HG03354 (cell line): ENCODE data around the gene MORN1.
"Not testable (repeated sequence)": the region's sequence is repeated elsewhere in the genome, so short reads cannot be mapped to it uniquely, and the experiment has no call there.

Experiments
- ATAC-seq: cut with Tn5 transposase; IDR thresholded peaks from one replicate; pipeline ENCODE4 v1.9.1; 2021; ENCODE audit warnings: mild to moderate bottlenecking; ENCODE audit not compliant: unreplicated experiment, poor library complexity, severe bottlenecking

Gene MORN1

GRCh38 chr1:2300004-2300771 lies 91.2 kb downstream of the MORN1 start:
- ATAC-seq = peak; percentile 83

GRCh38 chr1:2299131-2299627 lies 92.2 kb downstream of the MORN1 start:
- ATAC-seq = no peak

DNA sequence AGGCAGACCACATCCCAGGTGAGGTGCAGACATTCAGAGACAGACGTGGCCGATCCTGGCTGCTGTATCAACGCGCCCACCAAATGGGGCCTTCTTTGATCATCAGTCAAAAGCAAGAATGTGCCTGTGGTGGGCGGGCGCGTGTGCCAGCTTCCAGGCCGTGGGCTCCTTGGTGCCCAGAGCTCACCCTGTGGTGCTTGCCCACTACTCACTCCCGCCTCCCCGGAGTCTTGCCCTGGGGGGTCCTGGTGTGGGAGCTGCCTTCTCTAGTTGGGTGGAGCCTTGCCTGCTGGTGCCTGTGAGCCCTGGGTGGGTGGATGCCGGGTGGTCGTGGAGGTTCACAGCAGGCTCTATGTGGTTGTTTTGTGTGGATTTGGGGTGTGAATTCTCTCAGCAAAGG lies 92.7 kb downstream of the MORN1 start:
- no peak for ATAC-seq

GRCh38 chr1:2297246-2298011 lies 93.9 kb downstream of the MORN1 start:
- no peak for ATAC-seq

- no peak for ATAC-seq
Observed at GRCh38 chr1:2296614-2297013, 94.7 kb downstream of the MORN1 start.

DNA sequence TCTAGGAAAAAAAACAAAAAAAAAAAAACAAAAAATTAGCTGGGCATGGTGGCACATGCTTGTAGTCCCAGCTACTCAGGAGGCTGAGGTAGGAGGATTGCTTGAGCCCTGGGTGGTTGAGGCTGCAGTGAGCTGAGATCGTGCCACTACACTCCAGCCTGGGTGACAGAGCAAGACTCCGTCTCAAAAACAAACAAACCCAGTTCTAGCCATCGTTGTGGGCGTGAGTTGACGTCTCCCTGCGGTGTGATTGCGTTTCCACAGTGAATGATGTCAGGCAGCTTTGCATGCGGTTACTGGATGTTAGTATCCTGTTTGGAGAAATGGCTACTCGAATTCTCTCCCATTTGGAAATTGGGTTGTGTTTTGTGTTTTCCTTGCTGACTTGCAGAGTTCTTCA lies 95.1 kb downstream of the MORN1 start:
- ATAC-seq = not testable (repeated sequence)

- ATAC-seq = no peak
Observed at GRCh38 chr1:2295526-2295925, 95.8 kb downstream of the MORN1 start.

DNA sequence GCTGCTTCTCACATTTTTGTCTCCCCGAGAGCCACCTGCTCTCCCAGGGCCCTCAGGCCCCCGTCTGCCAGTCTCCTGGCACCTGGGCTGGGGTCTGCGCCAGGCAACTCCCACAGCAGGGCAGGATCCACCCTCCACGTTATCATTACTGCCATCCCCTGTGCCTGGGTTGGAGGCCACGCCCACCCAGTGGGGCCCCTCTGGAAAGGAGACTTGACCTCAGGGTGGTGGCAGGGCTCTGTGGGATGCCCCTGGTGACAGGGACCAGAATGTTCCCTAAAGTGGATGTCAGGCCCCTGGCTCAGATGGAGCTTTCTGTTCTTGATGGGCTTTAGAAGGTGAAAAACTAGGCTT lies 96.7 kb downstream of the MORN1 start:
- ATAC-seq = no peak

DNA sequence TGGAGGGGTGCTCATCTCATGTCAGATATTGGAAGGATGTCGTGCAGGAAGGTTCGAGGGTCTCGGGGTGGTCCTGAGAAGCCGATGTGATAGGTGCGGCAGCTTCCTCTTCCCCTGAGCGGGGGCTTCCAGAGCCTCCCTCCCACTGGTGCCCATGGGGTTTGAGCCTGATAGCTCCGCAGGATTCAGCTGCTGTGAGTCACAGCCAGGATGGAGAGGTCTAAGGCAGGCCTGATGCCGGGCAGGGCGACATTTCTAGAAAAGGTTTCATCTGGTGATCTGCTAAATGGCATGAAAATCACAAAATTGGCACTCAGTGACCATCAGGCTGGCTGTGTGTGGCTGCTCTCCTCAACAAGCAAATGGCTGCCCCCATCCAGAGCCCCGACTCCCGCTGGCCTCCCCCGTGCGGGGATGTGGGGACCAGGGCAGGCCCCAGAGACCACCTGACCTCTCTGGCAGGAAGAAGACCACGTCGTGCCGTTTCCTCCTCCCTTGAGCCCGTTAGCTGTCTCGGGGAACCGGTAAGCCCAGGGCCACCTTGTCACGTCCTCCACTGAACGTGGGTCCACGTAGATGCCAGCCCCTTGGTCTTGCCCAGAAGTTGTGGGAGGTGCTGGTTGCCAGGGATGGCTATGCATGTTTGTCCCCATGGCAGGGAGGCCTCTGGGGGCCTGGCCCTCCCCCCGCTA lies 97.2 kb downstream of the MORN1 start:
- ATAC-seq = no peak

- no peak for ATAC-seq
Observed at GRCh38 chr1:2292725-2293450, 98.5 kb downstream of the MORN1 start.

- ATAC-seq = no peak
Observed at GRCh38 chr1:2291577-2291976, 99.8 kb downstream of the MORN1 start.

DNA sequence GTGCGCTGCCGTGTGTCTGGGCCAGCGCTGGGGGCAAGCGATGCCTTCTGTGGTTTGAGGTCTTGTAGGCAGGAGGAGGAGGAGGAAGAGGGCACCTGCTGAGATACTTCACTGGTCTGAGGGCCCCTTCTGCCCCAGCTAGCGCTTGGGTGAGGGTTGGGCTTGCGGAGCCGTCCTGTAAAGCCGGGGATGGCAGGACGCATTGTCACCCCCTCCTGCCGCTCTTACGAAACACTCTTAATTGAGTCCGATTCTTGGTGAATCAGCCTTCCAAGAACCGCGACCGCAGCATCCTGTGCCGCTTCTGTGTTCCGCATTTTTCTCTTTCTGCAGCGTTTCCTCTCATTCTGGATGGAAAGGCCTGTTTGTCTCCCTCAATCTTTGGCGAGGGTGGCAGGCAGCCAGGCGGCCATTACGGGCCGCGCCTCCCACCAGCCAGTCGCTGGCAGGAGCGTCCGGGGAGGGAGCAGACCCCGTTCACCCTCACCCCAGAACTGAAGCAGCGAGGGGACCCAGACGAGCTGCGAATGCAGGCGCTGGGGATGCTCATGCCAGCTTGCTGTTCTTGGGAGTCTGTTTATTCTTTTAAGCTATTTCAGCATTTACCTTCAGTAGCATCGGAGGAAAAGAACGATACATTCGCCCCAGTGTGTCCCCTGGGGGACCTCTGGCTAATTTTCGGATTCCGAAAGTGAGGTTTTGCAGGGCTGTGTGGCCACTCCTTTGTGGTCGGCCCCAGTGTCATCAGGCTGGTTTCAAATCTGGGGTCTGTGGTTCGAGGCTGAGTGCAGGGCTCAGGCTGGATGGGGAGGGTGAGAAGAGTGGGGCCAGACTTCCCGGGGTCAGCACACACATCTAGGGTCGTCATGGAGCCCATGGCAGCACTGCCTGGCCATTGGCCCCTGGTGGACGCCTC lies 100.5 kb downstream of the MORN1 start:
- peak; percentile 66 for ATAC-seq

DNA sequence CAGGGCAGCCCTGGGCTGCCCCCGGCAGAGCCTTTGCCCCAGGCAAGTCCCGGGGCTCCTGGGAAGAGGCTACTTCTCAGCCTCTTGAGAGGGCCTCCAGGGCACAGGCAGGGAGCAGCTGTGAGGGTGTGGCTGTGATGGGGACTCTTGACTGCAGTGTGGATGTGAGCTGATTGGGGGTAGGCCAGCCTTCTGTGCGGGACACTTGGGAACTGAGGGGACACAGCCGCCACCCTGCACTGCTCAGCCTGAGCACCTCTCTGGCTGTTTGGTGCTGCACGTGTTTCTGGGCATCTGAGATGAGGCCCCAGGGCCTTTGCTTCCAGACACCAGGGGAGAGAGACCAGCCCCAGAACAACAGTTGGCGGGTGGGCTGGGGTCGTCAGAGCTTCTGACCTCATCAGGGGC lies 101.2 kb downstream of the MORN1 start:
- peak; percentile 14 for ATAC-seq

- no peak for ATAC-seq
Observed at GRCh38 chr1:2289607-2290006, 101.7 kb downstream of the MORN1 start.

GRCh38 chr1:2288816-2289536 lies 102.4 kb downstream of the MORN1 start:
- ATAC-seq = no peak

DNA sequence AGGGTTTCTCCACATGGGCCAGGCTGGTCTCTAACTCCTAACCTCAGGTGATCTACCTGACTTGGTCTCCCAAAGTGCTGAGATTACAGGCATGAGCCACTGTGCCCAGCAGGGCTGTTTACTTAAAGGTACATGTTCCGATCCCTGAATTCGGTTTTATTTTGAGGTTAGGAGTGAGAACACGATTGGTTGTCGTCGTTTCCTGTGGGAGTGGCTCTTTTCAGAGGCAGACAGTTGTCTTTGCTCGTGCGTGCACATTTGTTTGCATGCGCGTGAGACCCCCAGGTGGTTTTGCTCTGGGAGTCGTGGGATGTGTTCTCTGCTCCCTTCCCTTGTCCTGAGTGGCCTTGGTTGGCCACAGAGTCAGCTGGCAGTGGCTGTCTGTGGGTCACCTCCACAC lies 103.0 kb downstream of the MORN1 start:
- no peak for ATAC-seq

GRCh38 chr1:2287649-2288048 lies 103.7 kb downstream of the MORN1 start:
- no peak for ATAC-seq

- ATAC-seq = no peak
Observed at GRCh38 chr1:2286923-2287322, 104.4 kb downstream of the MORN1 start.
